Liver (tissue), 3 donors: ENCODE data around the gene ANTXR1.

ENCODE experiments used
- TF ChIP-seq, protein P1 (sequence below): fragments of 150-350 bp; IDR thresholded peaks from 2 replicates; pipeline ENCODE4 v1.5.1; 2017; ENCODE audit warnings: improper control_type of control experiment, low read depth, low read length; ENCODE audit not compliant: missing input control
- TF ChIP-seq, protein P2 (sequence below): IDR thresholded peaks from 2 replicates; pipeline ENCODE4 v1.6.1; 2016; ENCODE audit warnings: antibody characterized with exemption
- donor health status: healthy.
- donor health status: healthy.

GRCh38 chr2:69271831-69272257 lies 258.9 kb downstream of the ANTXR1 start:
- TF ChIP-seq, protein P1, sequence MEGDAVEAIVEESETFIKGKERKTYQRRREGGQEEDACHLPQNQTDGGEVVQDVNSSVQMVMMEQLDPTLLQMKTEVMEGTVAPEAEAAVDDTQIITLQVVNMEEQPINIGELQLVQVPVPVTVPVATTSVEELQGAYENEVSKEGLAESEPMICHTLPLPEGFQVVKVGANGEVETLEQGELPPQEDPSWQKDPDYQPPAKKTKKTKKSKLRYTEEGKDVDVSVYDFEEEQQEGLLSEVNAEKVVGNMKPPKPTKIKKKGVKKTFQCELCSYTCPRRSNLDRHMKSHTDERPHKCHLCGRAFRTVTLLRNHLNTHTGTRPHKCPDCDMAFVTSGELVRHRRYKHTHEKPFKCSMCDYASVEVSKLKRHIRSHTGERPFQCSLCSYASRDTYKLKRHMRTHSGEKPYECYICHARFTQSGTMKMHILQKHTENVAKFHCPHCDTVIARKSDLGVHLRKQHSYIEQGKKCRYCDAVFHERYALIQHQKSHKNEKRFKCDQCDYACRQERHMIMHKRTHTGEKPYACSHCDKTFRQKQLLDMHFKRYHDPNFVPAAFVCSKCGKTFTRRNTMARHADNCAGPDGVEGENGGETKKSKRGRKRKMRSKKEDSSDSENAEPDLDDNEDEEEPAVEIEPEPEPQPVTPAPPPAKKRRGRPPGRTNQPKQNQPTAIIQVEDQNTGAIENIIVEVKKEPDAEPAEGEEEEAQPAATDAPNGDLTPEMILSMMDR, result no peak
- TF ChIP-seq, protein P2, sequence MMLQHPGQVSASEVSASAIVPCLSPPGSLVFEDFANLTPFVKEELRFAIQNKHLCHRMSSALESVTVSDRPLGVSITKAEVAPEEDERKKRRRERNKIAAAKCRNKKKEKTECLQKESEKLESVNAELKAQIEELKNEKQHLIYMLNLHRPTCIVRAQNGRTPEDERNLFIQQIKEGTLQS, result no peak
